EL (cell line): ENCODE measurements around the gene FUS.
"Not testable (repeated sequence)": the region's sequence is repeated elsewhere in the genome, so short reads cannot be mapped to it uniquely, and the experiment has no call there.

Experiments
- DNase-seq: peaks from one replicate; pipeline ENCODE4 v3.0.0-alpha.2; 2016

Gene FUS

GRCh38 chr16:31187808-31188189, 7.9 kb downstream of the FUS start:
- no peak for DNase-seq

- no peak for DNase-seq
Observed at GRCh38 chr16:31188450-31189411, 8.8 kb downstream of the FUS start.

- DNase-seq, result no peak
Observed at GRCh38 chr16:31189412-31189778, 9.5 kb downstream of the FUS start.

- no peak for DNase-seq
Observed at GRCh38 chr16:31190061-31190460, 10.1 kb downstream of the FUS start.

GRCh38 chr16:31190818-31191444, 11.0 kb downstream of the FUS start:
- DNase-seq, result no peak

GRCh38 chr16:31191697-31192428, 11.9 kb downstream of the FUS start:
- no peak for DNase-seq

GRCh38 chr16:31192856-31193642, 13.1 kb downstream of the FUS start:
- DNase-seq, result no peak

- DNase-seq, result no peak
Observed at GRCh38 chr16:31193874-31194273, 13.9 kb downstream of the FUS start.

- DNase-seq, result no peak
Observed at GRCh38 chr16:31194898-31195297, 15.0 kb downstream of the FUS start.

GRCh38 chr16:31195861-31196260, 15.9 kb downstream of the FUS start:
- not testable (repeated sequence) for DNase-seq

- no peak for DNase-seq
Observed at GRCh38 chr16:31196324-31197088, 16.6 kb downstream of the FUS start.

- DNase-seq, result no peak
Observed at GRCh38 chr16:31198207-31198882, 18.4 kb downstream of the FUS start.

- no peak for DNase-seq
Observed at GRCh38 chr16:31199430-31200041, 19.6 kb downstream of the FUS start.

- DNase-seq, result not testable (repeated sequence)
Observed at GRCh38 chr16:31200111-31200510, 20.2 kb downstream of the FUS start.

GRCh38 chr16:31200821-31201568, 21.1 kb downstream of the FUS start:
- peak; percentile 59 for DNase-seq

- no peak for DNase-seq
Observed at GRCh38 chr16:31201582-31202413, 21.9 kb downstream of the FUS start.

- DNase-seq, result peak; percentile 68
Observed at GRCh38 chr16:31202414-31203375, 22.8 kb downstream of the FUS start, which contains the start of gene PYCARD. Gene PYCARD (minus strand): TSS chr16:31202760. CDS start chr16:31202690, 70 bp downstream.
